GM19438 (cell line): Measurements from ENCODE around the gene PLXNA2.

Experiments
- ATAC-seq: cut with Tn5 transposase; IDR thresholded peaks from one replicate; pipeline ENCODE4 v1.9.1; 2021; ENCODE audit warnings: low read depth; ENCODE audit not compliant: unreplicated experiment

PLXNA2 gene

GRCh38 chr1:208243527-208243966, 637 bp downstream of the PLXNA2 start:
- ATAC-seq: no peak

GRCh38 chr1:208242941-208243526, 1.1 kb downstream of the PLXNA2 start:
- no peak for ATAC-seq

- ATAC-seq: no peak
These were observed 2.0 kb downstream of the PLXNA2 start for GRCh38 chr1:208242146-208242545.

GRCh38 chr1:208241512-208241911, 2.7 kb downstream of the PLXNA2 start:
- no peak for ATAC-seq

GRCh38 chr1:208240662-208241355, 3.4 kb downstream of the PLXNA2 start:
- no peak for ATAC-seq

GRCh38 chr1:208239473-208240381, 4.5 kb downstream of the PLXNA2 start:
- no peak for ATAC-seq

GRCh38 chr1:208238710-208239472, 5.3 kb downstream of the PLXNA2 start:
- no peak for ATAC-seq

- ATAC-seq: no peak
These were observed 6.9 kb downstream of the PLXNA2 start for GRCh38 chr1:208237241-208237640.

- no peak for ATAC-seq
These were observed 8.0 kb downstream of the PLXNA2 start for GRCh38 chr1:208235982-208236761.

GRCh38 chr1:208235356-208235981, 8.7 kb downstream of the PLXNA2 start:
- ATAC-seq: no peak

GRCh38 chr1:208234721-208235120, 9.5 kb downstream of the PLXNA2 start:
- ATAC-seq: no peak

GRCh38 chr1:208233978-208234377, 10.2 kb downstream of the PLXNA2 start:
- ATAC-seq: no peak

GRCh38 chr1:208233546-208233945, 10.6 kb downstream of the PLXNA2 start:
- no peak for ATAC-seq

GRCh38 chr1:208232662-208233038, 11.5 kb downstream of the PLXNA2 start:
- no peak for ATAC-seq

- no peak for ATAC-seq
These were observed 12.1 kb downstream of the PLXNA2 start for GRCh38 chr1:208231881-208232661.

GRCh38 chr1:208230668-208231529, 13.3 kb downstream of the PLXNA2 start:
- no peak for ATAC-seq

- no peak for ATAC-seq
These were observed 15.6 kb downstream of the PLXNA2 start for GRCh38 chr1:208228550-208228949.

- ATAC-seq: no peak
These were observed 16.2 kb downstream of the PLXNA2 start for GRCh38 chr1:208228026-208228425.
